NOMO-1 treated with DMSO at 0.1 percent for 48 hours (cell line): ENCODE results near the gene NCKIPSD.
"Not testable (repeated sequence)": the region's sequence is repeated elsewhere in the genome, so short reads cannot be mapped to it uniquely, and the experiment has no call there.

Source experiments
- DNase-seq: peaks from one replicate; lab custom pipeline; 2025; ENCODE audit not compliant: unreplicated experiment; lab: John Stamatoyannopoulos, UW

The NCKIPSD gene

GRCh38 chr3:48685603-48686511 lies at the start of gene NCKIPSD:
Gene NCKIPSD, minus strand, starts transcription at chr3:48685915. Its CDS starts 108 bp downstream, at chr3:48685807.
- peak; percentile 71 for DNase-seq

GRCh38 chr3:48735075-48735767 lies 49.5 kb upstream of the NCKIPSD start:
- peak; percentile 6 for DNase-seq

GRCh38 chr3:48734541-48734940 lies 48.8 kb upstream of the NCKIPSD start:
- DNase-seq = not testable (repeated sequence)

DNA sequence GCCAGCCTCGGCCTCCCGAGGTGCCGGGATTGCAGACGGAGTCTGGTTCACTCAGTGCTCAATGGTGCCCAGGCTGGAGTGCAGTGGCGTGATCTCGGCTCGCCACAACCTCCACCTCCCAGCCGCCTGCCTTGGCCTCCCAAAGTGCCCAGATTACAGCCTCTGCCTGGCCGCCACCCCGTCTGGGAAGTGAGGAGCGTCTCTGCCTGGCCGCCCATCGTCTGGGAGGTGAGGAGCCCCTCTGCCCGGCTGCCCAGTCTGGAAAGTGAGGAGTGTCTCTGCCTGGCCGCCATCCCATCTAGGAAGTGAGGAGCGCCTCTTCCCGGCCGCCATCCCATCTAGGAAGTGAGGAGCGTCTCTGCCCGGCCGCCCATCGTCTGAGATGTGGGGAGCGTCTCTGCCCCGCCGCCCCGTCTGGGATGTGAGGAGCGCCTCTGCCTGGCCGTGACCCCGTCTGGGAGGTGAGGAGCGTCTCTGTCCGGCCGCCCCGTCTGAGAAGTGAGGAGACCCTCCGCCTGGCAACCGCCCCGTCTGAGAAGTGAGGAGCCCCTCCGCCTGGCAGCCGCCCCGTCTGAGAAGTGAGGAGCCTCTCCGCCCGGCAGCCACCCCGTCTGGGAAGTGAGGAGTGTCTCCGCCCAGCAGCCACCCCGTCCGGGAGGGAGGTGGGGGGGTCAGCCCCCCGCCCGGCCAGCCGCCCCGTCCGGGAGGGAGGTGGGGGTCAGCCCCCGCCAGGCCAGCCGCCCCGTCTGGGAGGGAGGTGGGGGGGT lies 48.2 kb upstream of the NCKIPSD start:
- not testable (repeated sequence) for DNase-seq

GRCh38 chr3:48727511-48727910 lies 41.8 kb upstream of the NCKIPSD start:
- no peak for DNase-seq

DNA sequence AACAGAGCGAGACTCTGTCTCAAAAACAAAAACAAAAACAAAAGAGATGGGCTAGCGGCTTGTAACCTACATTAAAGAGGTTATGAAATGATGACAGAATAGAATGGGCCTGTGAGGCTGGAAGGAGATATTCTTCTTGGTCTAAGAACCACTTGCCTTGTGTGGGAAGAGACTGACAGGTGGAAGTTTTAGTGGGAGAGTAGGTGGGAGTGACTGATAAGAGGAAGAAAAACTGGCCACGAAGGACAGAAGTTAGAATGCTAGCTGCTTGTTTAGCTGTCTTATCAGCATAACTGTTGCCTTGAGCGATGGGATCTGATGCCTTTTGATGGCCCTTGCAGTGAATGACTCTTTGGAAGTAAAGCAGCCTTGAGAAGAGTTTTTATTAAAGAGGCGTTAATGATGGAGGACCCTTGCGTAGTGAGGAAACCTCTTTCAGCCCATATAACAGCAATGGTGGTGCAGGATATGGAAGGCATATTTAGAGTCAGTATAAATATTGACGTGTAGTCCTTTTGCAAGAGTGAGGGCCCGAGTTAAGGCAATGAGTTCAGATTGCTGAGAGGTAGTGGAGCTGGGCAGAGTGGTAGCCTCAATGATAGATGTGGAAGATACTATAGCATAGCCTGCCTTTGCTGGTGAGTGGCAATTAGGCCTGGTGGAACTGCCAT lies 39.6 kb upstream of the NCKIPSD start:
- DNase-seq = not testable (repeated sequence)

- DNase-seq = no peak
These were observed 38.0 kb upstream of the NCKIPSD start for GRCh38 chr3:48723725-48724124.

- DNase-seq = not testable (repeated sequence)
These were observed 37.6 kb upstream of the NCKIPSD start for GRCh38 chr3:48723293-48723692.

DNA sequence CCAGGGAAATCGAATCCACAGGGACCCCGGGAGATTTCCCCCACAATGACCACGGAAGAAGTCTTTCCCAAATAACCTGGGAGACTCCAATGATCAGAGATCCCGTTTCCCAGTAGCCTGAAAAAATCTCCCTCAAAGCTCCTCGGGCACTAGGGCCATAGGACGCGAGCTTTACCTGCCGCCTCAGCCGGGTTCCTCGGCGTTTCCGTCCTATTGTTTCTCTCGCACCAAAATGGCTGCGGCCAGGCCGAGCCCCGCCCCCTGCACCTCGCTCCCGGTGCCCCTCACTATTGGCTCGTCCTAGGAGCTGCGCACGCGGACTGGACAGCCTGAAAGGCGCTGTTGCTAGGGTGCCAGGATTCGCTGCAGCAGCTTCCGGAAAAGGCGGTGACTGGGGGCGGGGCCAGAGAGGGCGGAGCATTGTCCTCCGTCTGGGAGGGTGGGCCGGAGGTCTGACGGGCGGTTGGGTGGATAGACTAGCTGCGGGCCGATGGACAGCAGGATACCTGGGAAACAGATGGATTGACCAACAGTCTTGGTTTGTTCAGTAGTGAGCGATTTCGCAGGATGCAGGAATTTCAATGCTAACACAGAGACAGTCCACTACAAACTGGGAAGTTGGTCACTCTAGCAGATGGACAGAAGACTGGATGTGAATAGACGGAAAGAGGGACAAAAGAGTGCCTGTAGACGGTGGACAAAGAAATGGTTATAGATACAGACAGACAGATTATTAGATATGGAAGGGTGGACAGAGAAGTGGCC lies 31.4 kb upstream of the NCKIPSD start, which contains the start of gene IP6K2:
IP6K2 (minus strand) TSS at position 240 of the 765 bp plus-strand sequence. CDS start 21,930 bp downstream, outside the sequence.
- peak; percentile 98 for DNase-seq

DNA sequence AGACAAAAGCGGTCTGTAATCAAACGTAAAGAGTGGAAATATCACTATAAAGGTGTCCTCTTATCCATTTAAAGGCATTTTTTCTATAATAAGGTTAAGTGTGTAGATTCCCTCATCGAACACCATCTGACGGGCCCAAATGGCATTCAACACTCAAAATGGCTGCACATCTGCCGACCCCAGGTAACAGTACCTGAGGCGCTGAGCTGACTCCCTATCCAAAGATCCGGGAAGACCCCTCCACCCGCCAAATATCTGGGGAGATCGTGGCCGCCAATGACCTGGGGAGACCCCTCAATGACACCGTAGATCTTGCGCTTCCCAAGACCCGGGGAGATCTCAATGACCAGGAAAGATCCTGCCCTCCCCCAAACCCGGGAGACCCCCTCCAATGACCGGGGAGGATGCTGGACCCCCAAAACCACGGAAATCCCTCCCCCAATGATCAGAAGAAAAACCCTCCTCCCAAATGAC lies 30.8 kb upstream of the NCKIPSD start:
- peak; percentile 16 for DNase-seq

DNA sequence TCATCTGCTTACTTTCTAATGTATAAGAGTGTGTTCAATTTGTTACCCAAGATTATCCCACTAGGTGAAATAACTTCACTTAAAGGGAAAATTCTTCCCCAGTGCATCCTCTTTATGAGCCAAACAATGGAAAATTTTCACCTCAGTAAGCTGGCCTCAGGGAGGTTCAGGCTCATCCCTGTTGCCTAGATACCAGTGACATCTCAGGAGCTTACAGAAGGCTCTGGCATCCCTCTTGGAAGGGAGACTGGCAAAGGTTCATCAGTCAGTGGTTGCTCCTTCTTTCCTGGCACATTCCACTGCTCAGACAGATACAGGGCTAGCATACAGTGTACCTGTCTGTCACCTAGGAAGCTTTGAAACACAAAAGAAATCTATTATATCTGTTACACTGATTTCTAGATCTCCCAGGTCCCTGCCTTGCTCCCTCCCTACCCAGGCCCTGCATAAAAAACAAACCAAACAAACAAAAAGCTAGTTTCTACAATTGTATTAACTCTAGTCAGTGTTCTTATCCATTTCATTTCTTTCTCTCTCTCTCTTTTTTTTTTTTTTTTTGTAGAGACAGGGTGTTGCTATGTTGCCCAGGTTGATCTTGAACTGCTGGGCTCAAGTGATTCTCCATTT lies 29.6 kb upstream of the NCKIPSD start:
- DNase-seq = no peak

GRCh38 chr3:48711727-48712126 lies 26.0 kb upstream of the NCKIPSD start:
- no peak for DNase-seq

- no peak for DNase-seq
These were observed 23.3 kb upstream of the NCKIPSD start for GRCh38 chr3:48709051-48709461.

- no peak for DNase-seq
These were observed 22.8 kb upstream of the NCKIPSD start for GRCh38 chr3:48708481-48708889.

DNA sequence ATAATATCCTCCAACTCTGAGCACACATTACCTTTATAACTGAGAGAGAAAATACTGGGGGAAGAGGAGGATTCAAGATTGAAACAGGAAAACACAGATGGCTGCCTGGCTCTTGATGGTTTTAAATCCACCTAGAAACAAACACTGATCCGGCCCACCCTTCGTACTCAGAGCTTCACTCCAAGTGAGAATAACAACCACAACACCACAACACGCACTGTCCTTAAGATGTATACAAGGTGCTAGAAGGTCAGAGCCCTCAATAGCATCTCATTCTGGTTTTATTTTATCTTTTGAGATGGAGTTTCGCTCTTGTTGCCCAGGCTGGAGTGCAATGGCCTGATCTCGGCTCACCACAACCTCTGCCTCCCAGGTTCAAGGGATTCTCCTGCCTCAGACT lies 21.4 kb upstream of the NCKIPSD start:
- no peak for DNase-seq

DNA sequence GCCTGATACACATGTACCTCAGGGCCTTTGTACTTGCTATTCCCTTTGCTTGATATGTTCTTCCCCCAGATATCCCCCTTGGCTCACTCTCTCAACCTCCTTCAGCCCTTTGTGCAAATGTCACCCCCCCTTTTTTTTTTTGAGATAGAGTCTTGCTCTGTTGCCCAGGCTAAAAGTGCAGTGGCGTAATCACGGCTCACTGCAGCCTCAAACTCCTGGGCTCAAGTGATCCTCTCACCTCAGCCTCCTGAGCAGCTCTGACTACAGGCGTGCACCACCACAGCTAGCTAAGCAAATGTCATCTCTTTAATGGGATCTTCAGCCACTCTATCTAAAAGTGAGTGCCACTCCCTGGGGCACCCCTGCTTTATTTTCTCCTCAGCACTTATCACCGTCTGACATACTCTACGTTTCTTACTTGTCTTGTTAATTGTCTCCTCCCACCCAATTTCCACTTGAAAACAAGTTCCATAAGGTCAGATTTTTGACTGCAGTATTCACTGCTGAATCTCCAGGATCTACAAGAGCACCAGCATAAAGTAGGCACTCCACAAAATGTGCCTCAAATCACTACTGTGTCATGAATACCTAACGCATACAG lies 16.7 kb upstream of the NCKIPSD start:
- no peak for DNase-seq

GRCh38 chr3:48700731-48701405 lies 15.2 kb upstream of the NCKIPSD start:
- no peak for DNase-seq

DNA sequence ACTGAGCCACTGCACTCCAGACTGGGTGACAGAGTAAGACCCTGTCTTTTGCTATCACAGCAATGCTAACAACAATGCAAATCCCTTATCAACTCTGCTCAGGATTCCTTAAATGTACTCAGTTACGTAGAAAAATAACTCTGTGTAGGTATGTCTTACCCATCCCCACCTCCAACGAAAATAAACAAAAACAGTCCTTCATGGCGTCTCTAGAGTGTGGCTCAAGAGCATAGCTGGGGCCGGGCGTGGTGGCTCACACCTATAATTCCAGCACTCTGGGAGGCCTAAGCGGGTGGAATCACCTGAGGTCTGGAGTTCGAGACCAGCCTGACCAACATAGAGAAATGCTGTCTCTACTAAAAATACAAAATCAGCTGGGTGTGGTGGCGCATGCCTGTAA lies 13.2 kb upstream of the NCKIPSD start:
- no peak for DNase-seq
